Breast epithelium (tissue), 4 donors: Measurements from ENCODE around the gene PATL1. TPM values are rescaled to one million over a fixed set of nuclear protein-coding genes. Genes with fewer than 3 reads are reported as not detected.

ENCODE experiments used
- DNase-seq, 2 donors: peaks; one replicate each; pipeline ENCODE4 v3.0.0-alpha.2; 2019; ENCODE audit warnings: low spot score in 2 of 2
- H3K27ac ChIP-seq, 2 donors: fragments of 200-600 bp; sonication (generic) in 1 of 2; one replicate each; pipeline ENCODE4 v1.5.1; 2016 to 2019; ENCODE audit warnings: mild to moderate bottlenecking in 1 of 2
- H3K27me3 ChIP-seq, 2 donors: fragments of 200-600 bp; sonication (generic) in 1 of 2; one replicate each; pipeline versions ENCODE4 v1.5.1 to v1.6.0; 2017 to 2019; ENCODE audit warnings: control low read depth in 1 of 2, mild to moderate bottlenecking in 1 of 2
- H3K36me3 ChIP-seq: fragments of 200-600 bp; one replicate; pipeline ENCODE4 v1.5.1; 2019
- H3K4me1 ChIP-seq, 2 donors: fragments of 200-600 bp; sonication (generic); one replicate each; pipeline ENCODE4 v1.5.1; 2016 to 2019; ENCODE audit warnings: control low read depth in 1 of 2
- H3K4me3 ChIP-seq, 3 donors: fragments of 200-600 bp; sonication (generic); 1 replicate in 2 of 3; 2 replicates in 1 of 3; pipeline ENCODE4 v1.5.1; 2016 to 2019; ENCODE audit warnings: mild to moderate bottlenecking in 3 of 3, moderate library complexity in 2 of 3
- H3K9me3 ChIP-seq, 2 donors: fragments of 200-600 bp; sonication (generic) in 1 of 2; one replicate each; pipeline ENCODE4 v1.5.1; 2016 to 2019; ENCODE audit warnings: control low read depth in 1 of 2
- CTCF ChIP-seq, 3 donors: fragments of 450-650 bp; IDR thresholded peaks; one replicate each; pipeline ENCODE4 v1.5.1; 2016 to 2017; ENCODE audit warnings: antibody characterized with exemption in 3 of 3, mild to moderate bottlenecking in 3 of 3, moderate library complexity in 3 of 3
- POLR2A ChIP-seq: fragments of 450-650 bp; IDR thresholded peaks from one replicate; pipeline ENCODE4 v1.6.1; 2016; ENCODE audit warnings: antibody characterized with exemption, mild to moderate bottlenecking, moderate library complexity
- POLR2AphosphoS5 ChIP-seq, 3 donors: sonication (generic); formaldehyde crosslinking; IDR thresholded peaks; one replicate each; pipeline ENCODE4 v1.6.1; 2017; ENCODE audit warnings: antibody characterized with exemption in 3 of 3
- intact Hi-C: fragments of 100-400 bp; cut with DNase I; formaldehyde crosslinking; loops from one replicate; pipeline ENCODE4 v1.15.1; 2023; ENCODE audit warnings: low total_unique reads
- total RNA-seq, 3 donors: library from RNA; depleted of rRNA; stranded (reverse); fragments of >200 nt; gene quantifications; one replicate each; pipeline ENCODE4 v1.1.0, GENCODE V29; 2016

Gene PATL1, protein sequence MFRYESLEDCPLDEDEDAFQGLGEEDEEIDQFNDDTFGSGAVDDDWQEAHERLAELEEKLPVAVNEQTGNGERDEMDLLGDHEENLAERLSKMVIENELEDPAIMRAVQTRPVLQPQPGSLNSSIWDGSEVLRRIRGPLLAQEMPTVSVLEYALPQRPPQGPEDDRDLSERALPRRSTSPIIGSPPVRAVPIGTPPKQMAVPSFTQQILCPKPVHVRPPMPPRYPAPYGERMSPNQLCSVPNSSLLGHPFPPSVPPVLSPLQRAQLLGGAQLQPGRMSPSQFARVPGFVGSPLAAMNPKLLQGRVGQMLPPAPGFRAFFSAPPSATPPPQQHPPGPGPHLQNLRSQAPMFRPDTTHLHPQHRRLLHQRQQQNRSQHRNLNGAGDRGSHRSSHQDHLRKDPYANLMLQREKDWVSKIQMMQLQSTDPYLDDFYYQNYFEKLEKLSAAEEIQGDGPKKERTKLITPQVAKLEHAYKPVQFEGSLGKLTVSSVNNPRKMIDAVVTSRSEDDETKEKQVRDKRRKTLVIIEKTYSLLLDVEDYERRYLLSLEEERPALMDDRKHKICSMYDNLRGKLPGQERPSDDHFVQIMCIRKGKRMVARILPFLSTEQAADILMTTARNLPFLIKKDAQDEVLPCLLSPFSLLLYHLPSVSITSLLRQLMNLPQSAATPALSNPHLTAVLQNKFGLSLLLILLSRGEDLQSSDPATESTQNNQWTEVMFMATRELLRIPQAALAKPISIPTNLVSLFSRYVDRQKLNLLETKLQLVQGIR
- 10 to 100 TPM; 13.4 to 15.8 (median 15.2) TPM for total RNA-seq

- intact Hi-C loops: no loop called here
- H3K27me3 ChIP-seq: no peaks in the 10 kb centered on the region
- H3K27ac ChIP-seq: peak within 1 kb of the TSS; percentile 98 to 99
- peaks cover 0 to 13% of the 10 kb centered on the region in 2 donors for H3K4me1 ChIP-seq
- H3K4me3 ChIP-seq: peak within 1 kb of the TSS; percentile 90 to 94 (median 91)
- H3K36me3 ChIP-seq: no peaks in the 10 kb centered on the region
- DNase-seq: peak; percentile 99
- TF ChIP-seq POLR2A (peak; percentile 90), POLR2AphosphoS5 (IDR thresholded peaks at IDR 0.05) (peak; percentile 84 to 97 (median 92)), CTCF (IDR thresholded peaks at IDR 0.05) (no peak)
- H3K9me3 ChIP-seq: no peaks in the 10 kb centered on the region
Observed at GRCh38 chr11:59668950-59669610, at the start of gene PATL1. TSS of gene PATL1 (minus strand) at chr11:59669037. CDS start at chr11:59668895, 142 bp downstream.

- H3K27ac ChIP-seq: no peak overlapping the region
- no peaks in the 10 kb centered on the region for H3K9me3 ChIP-seq
- no peak overlapping the region for H3K4me3 ChIP-seq
- TF ChIP-seq CTCF (IDR thresholded peaks at IDR 0.05): no peak
- no peak for TF ChIP-seq POLR2A
- TF ChIP-seq POLR2AphosphoS5 (IDR thresholded peaks at IDR 0.05): no peak
- H3K4me1 ChIP-seq: no peaks in the 10 kb centered on the region
- no peak for DNase-seq
- intact Hi-C loops: no loop called here
- H3K36me3 ChIP-seq: no peaks in the 10 kb centered on the region
- no peaks in the 10 kb centered on the region for H3K27me3 ChIP-seq
Observed at GRCh38 chr11:59716051-59716450, 47.2 kb upstream of the PATL1 start.

GRCh38 chr11:59713745-59714144, 44.9 kb upstream of the PATL1 start, which contains the start of gene OR10V1:
TSS of gene OR10V1 (minus strand) at chr11:59713845. CDS start at chr11:59713845, 0 bp downstream.
- no peaks in the 10 kb centered on the region for H3K4me1 ChIP-seq
- no peak for DNase-seq
- H3K27me3 ChIP-seq: no peaks in the 10 kb centered on the region
- intact Hi-C loops: no loop called here
- H3K9me3 ChIP-seq: no peaks in the 10 kb centered on the region
- no peak within 1 kb of the TSS for H3K27ac ChIP-seq
- TF ChIP-seq POLR2AphosphoS5 (IDR thresholded peaks at IDR 0.05) (no peak), POLR2A (no peak), CTCF (IDR thresholded peaks at IDR 0.05) (no peak)
- no peak within 1 kb of the TSS for H3K4me3 ChIP-seq
- H3K36me3 ChIP-seq: no peaks in the 10 kb centered on the region

DNA sequence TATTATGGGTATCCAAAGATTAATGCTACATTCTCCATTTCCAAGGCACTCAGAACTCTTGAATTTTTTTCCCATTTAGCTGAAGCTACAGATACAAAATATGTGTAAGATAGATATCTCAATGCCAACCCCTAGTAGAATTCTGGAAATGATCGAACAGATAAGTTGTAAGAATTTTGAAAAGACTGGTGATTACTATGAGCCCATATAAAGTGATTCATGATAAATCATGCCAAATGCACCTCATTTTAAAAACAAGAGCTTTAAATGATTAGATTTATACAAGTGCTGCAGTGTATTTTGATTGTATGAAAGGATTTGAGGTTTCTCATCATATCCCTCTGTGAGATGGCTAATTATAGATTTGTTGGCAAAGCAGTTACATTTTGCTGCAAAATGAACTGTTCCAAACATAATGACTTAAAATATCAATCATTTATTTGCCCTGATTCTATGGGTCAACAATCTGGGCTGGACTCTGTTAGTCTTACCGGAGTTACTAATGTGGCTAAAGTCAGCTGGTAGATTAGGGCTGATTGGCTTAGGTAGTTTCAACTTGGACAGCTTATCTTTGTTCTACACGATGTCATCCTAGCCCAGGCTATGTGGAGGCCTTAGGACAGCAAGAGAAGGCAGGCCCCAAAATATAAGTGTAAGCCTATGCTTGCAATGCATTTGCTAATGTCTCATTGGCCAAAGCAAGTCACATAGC, 41.5 kb upstream of the PATL1 start:
- H3K4me3 ChIP-seq: no peak overlapping the region
- TF ChIP-seq POLR2AphosphoS5 (IDR thresholded peaks at IDR 0.05) (no peak), CTCF (IDR thresholded peaks at IDR 0.05) (no peak), POLR2A (no peak)
- no peaks in the 10 kb centered on the region for H3K27me3 ChIP-seq
- no peaks in the 10 kb centered on the region for H3K9me3 ChIP-seq
- H3K36me3 ChIP-seq: no peaks in the 10 kb centered on the region
- no peak for DNase-seq
- no peaks in the 10 kb centered on the region for H3K4me1 ChIP-seq
- no peak overlapping the region for H3K27ac ChIP-seq
- intact Hi-C loops: no loop called here
